ENCODE data around the gene MN1. TPM values are rescaled to one million over a fixed set of nuclear protein-coding genes. Genes with fewer than 3 reads are reported as not detected.

The MN1 gene
- total RNA-seq, 1 donor: 6.2 TPM

GRCh38 chr22:27737521-27737920 is 64.0 kb downstream of the MN1 start:
- H3K36me3 ChIP-seq (ENCODE audit: insufficient read depth, low read length): no peaks in the 10 kb centered on the region
- H4K20me1 ChIP-seq (ENCODE audit: insufficient read depth, low read length): no peaks in the 10 kb centered on the region
- peaks cover 8% of the 10 kb centered on the region for H3K27me3 ChIP-seq (ENCODE audit: insufficient read depth, low read length)
- no peak overlapping the region for H3K4me2 ChIP-seq (ENCODE audit: insufficient read depth, low read length)
- H2AFZ ChIP-seq (ENCODE audit: low read length): no peak overlapping the region
- no peak overlapping the region for H3K4me3 ChIP-seq (ENCODE audit: insufficient read depth, low read length)
- no peaks in the 10 kb centered on the region for H3K79me2 ChIP-seq (ENCODE audit: insufficient read depth, low read length)
- no peak overlapping the region for H3K27ac ChIP-seq (ENCODE audit: low read depth, low read length)
- no peak for DNase-seq (ENCODE audit: insufficient read length, low spot score, missing footprints)
- TF ChIP-seq, protein P1, sequence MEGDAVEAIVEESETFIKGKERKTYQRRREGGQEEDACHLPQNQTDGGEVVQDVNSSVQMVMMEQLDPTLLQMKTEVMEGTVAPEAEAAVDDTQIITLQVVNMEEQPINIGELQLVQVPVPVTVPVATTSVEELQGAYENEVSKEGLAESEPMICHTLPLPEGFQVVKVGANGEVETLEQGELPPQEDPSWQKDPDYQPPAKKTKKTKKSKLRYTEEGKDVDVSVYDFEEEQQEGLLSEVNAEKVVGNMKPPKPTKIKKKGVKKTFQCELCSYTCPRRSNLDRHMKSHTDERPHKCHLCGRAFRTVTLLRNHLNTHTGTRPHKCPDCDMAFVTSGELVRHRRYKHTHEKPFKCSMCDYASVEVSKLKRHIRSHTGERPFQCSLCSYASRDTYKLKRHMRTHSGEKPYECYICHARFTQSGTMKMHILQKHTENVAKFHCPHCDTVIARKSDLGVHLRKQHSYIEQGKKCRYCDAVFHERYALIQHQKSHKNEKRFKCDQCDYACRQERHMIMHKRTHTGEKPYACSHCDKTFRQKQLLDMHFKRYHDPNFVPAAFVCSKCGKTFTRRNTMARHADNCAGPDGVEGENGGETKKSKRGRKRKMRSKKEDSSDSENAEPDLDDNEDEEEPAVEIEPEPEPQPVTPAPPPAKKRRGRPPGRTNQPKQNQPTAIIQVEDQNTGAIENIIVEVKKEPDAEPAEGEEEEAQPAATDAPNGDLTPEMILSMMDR (IDR thresholded peaks at IDR 0.05; ENCODE audit: extremely low read depth, low read depth, low read length): no peak
- H3K4me1 ChIP-seq (ENCODE audit: insufficient read depth, low read length): no peaks in the 10 kb centered on the region
- H3K9me3 ChIP-seq (ENCODE audit: low read depth, low read length): no peaks in the 10 kb centered on the region

- Histone ChIP-seq H3K4me3 (ENCODE audit: insufficient read depth, low read length) (no peak overlapping the region), H3K27ac (ENCODE audit: low read depth, low read length) (no peak overlapping the region), H2AFZ (ENCODE audit: low read length) (no peak overlapping the region), H3K79me2 (ENCODE audit: insufficient read depth, low read length) (no peaks in the 10 kb centered on the region), H3K27me3 (ENCODE audit: insufficient read depth, low read length) (peaks cover 12% of the 10 kb centered on the region), H3K4me2 (ENCODE audit: insufficient read depth, low read length) (no peak overlapping the region), H3K36me3 (ENCODE audit: insufficient read depth, low read length) (no peaks in the 10 kb centered on the region), H4K20me1 (ENCODE audit: insufficient read depth, low read length) (no peaks in the 10 kb centered on the region), H3K9me3 (ENCODE audit: low read depth, low read length) (no peaks in the 10 kb centered on the region), H3K4me1 (ENCODE audit: insufficient read depth, low read length) (no peaks in the 10 kb centered on the region)
- TF ChIP-seq, protein P1 (IDR thresholded peaks at IDR 0.05; ENCODE audit: extremely low read depth, low read depth, low read length): no peak
- no peak for DNase-seq (ENCODE audit: insufficient read length, low spot score, missing footprints)
Observed at GRCh38 chr22:27734066-27734465, 67.5 kb downstream of the MN1 start.

DNA sequence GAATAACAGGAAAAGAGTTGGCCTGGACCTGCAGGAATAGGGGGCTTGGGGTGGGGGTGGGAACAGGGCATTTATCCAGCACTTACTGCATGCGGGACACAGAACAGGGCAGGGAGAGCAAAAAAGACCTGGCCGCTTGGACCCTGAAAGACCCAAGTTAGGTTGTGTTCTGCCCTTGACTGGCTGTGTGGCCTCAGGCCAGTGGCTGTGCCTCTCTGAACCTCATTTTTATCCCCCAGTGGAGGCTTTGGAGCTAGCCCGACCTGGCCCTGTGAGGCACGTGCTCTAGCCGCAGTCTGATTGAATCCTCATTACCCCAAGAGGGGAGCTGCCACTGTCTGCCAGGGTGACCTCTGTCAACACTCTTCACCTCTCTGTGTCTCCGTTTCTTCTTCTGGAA is 68.7 kb downstream of the MN1 start:
- no peak for DNase-seq (ENCODE audit: insufficient read length, low spot score, missing footprints)
- Histone ChIP-seq H3K27me3 (ENCODE audit: insufficient read depth, low read length) (peaks cover 12% of the 10 kb centered on the region), H2AFZ (ENCODE audit: low read length) (no peak overlapping the region), H3K9me3 (ENCODE audit: low read depth, low read length) (no peaks in the 10 kb centered on the region), H3K36me3 (ENCODE audit: insufficient read depth, low read length) (no peaks in the 10 kb centered on the region), H3K4me3 (ENCODE audit: insufficient read depth, low read length) (no peak overlapping the region), H4K20me1 (ENCODE audit: insufficient read depth, low read length) (no peaks in the 10 kb centered on the region), H3K4me1 (ENCODE audit: insufficient read depth, low read length) (no peaks in the 10 kb centered on the region), H3K27ac (ENCODE audit: low read depth, low read length) (no peak overlapping the region), H3K79me2 (ENCODE audit: insufficient read depth, low read length) (no peaks in the 10 kb centered on the region), H3K4me2 (ENCODE audit: insufficient read depth, low read length) (no peak overlapping the region)
- TF ChIP-seq, protein P1 (IDR thresholded peaks at IDR 0.05; ENCODE audit: extremely low read depth, low read depth, low read length): no peak

GRCh38 chr22:27732391-27732790 is 69.2 kb downstream of the MN1 start:
- Histone ChIP-seq H3K27me3 (ENCODE audit: insufficient read depth, low read length) (peaks cover 12% of the 10 kb centered on the region), H3K4me1 (ENCODE audit: insufficient read depth, low read length) (no peaks in the 10 kb centered on the region), H3K27ac (ENCODE audit: low read depth, low read length) (no peak overlapping the region), H3K36me3 (ENCODE audit: insufficient read depth, low read length) (no peaks in the 10 kb centered on the region), H2AFZ (ENCODE audit: low read length) (no peak overlapping the region), H3K4me2 (ENCODE audit: insufficient read depth, low read length) (no peak overlapping the region), H3K9me3 (ENCODE audit: low read depth, low read length) (no peaks in the 10 kb centered on the region), H4K20me1 (ENCODE audit: insufficient read depth, low read length) (no peaks in the 10 kb centered on the region), H3K4me3 (ENCODE audit: insufficient read depth, low read length) (no peak overlapping the region), H3K79me2 (ENCODE audit: insufficient read depth, low read length) (no peaks in the 10 kb centered on the region)
- no peak for DNase-seq (ENCODE audit: insufficient read length, low spot score, missing footprints)
- TF ChIP-seq, protein P1 (IDR thresholded peaks at IDR 0.05; ENCODE audit: extremely low read depth, low read depth, low read length): no peak

Data from osteoblast (primary cell).